Prostate gland (tissue), 2 donors: Measurements from ENCODE around the gene TCF7L2. TPM values are rescaled to one million over a fixed set of nuclear protein-coding genes. Genes with fewer than 3 reads are reported as not detected.

ENCODE experiments used
- DNase-seq: peaks from one replicate; pipeline ENCODE4 v3.0.0-alpha.2; 2019; ENCODE audit warnings: low spot score
- H3K27ac ChIP-seq, 2 donors: fragments of 200-600 bp; sonication (generic); 2 replicates each; pipeline ENCODE4 v1.5.1; 2017 to 2019
- H3K27me3 ChIP-seq: fragments of 200-600 bp; sonication (generic); replicated peaks from 2 replicates; pipeline ENCODE4 v1.5.1; 2019; ENCODE audit not compliant: insufficient read depth
- H3K36me3 ChIP-seq, 2 donors: fragments of 200-600 bp; sonication (generic); 1 replicate in 1 of 2; 2 replicates in 1 of 2; pipeline versions ENCODE4 v1.5.1 to v1.8.1; 2017 to 2019
- H3K4me1 ChIP-seq: fragments of 200-600 bp; sonication (generic); replicated peaks from 2 replicates; pipeline ENCODE4 v1.5.1; 2019
- H3K4me3 ChIP-seq, 2 donors: fragments of 200-600 bp; sonication (generic); 2 replicates each; pipeline ENCODE4 v1.5.1; 2017 to 2019
- H3K9me3 ChIP-seq: fragments of 200-600 bp; sonication (generic); 2 replicates; pipeline ENCODE4 v1.5.1; 2017
- POLR2A ChIP-seq: fragments of 450-650 bp; IDR thresholded peaks from one replicate; pipeline ENCODE4 v1.6.1; 2016; ENCODE audit warnings: antibody characterized with exemption, mild to moderate bottlenecking
- POLR2AphosphoS5 ChIP-seq: sonication (generic); formaldehyde crosslinking; IDR thresholded peaks from one replicate; pipeline ENCODE4 v1.6.1; 2017; ENCODE audit warnings: antibody characterized with exemption
- WGBS: methylation state at CpG from one replicate; pipeline ENCODE4 v1.1.5; 2018; 5-methylcytosine and 5-hydroxymethylcytosine counted together
- intact Hi-C: fragments of 100-400 bp; cut with DNase I; formaldehyde crosslinking; loops from one replicate; pipeline ENCODE4 v1.14.2; 2022
- total RNA-seq, 2 donors: library from RNA; depleted of rRNA; stranded (reverse); fragments of >200 nt; gene quantifications; one replicate each; pipeline ENCODE4 v1.1.0, GENCODE V29; 2016
- TF ChIP-seq, protein P1 (sequence below), 4 experiments: fragments of 200-600 bp in 2 of 4; fragments of 450-650 bp in 2 of 4; sonication (generic) in 2 of 4; IDR thresholded peaks; 1 replicate in 3 of 4; 2 replicates in 1 of 4; pipeline ENCODE4 v1.5.1; 2016 to 2019; ENCODE audit warnings: antibody characterized with exemption in 4 of 4, mild to moderate bottlenecking in 2 of 4, moderate library complexity in 2 of 4

Gene TCF7L2
- total RNA-seq, 2 donors from 2014 or later, result 9.8 to 29.8 TPM

DNA sequence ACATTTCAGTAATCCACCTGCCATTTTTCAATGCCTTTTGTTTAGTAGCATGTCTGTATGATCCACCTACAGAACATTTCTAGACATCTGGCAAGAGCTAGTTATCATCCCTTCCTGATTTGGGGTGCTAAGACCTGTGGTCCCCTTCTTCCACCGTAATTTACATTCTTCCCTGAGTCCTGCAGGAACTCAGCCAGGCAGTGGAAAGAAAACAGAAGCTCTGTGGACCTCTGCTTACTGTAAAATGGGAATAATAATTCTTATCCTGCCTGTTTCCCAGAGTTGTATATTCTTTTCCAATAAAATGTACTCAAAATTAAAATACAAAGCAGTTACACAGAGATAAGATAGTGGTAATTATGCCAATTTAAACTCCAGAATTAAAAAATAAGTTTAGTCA, 126.9 kb downstream of the TCF7L2 start:
- Histone ChIP-seq H3K9me3 (no peaks in the 10 kb centered on the region), H3K36me3 (no peaks in the 10 kb centered on the region), H3K27me3 (no peaks in the 10 kb centered on the region), H3K27ac (no peak overlapping the region), H3K4me1 (no peaks in the 10 kb centered on the region), H3K4me3 (no peak overlapping the region)
- 35% methylated on average over 1 of the region's 1 CpG for WGBS
- intact Hi-C loops, result no loop called here
- TF ChIP-seq POLR2A, result no peak
- TF ChIP-seq, protein P1, sequence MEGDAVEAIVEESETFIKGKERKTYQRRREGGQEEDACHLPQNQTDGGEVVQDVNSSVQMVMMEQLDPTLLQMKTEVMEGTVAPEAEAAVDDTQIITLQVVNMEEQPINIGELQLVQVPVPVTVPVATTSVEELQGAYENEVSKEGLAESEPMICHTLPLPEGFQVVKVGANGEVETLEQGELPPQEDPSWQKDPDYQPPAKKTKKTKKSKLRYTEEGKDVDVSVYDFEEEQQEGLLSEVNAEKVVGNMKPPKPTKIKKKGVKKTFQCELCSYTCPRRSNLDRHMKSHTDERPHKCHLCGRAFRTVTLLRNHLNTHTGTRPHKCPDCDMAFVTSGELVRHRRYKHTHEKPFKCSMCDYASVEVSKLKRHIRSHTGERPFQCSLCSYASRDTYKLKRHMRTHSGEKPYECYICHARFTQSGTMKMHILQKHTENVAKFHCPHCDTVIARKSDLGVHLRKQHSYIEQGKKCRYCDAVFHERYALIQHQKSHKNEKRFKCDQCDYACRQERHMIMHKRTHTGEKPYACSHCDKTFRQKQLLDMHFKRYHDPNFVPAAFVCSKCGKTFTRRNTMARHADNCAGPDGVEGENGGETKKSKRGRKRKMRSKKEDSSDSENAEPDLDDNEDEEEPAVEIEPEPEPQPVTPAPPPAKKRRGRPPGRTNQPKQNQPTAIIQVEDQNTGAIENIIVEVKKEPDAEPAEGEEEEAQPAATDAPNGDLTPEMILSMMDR (IDR thresholded peaks at IDR 0.05), result no peak
- no peak for TF ChIP-seq POLR2AphosphoS5
- DNase-seq, result no peak

DNA sequence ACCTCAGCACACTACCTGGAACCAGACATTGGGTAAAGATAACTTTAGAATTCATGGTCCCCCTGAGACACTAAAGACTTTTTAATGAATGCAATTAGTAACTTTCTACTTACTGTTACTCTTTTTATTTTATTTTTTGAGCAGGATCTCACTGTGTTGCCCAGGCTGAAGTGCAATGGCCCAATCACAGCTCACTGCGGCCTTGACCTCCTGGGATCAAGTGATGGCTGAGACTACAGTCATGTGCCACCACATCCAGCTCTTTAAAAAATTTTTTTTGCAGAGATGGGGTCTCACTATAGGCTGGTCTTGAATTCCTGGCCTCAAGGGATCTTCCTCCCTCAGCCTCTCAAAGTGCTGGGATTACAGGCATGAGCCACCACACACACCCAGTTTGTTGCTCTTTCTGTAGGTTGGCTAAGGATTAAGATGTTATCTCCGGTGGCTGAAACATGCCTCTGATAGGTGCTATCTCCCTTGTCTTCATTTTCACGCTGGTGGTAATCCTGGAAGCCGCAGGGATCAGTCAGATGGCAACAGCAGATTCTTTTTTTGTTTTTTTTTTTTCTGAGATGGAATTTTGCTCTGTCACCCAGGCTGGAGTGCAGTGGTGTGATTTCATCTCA, 128.3 kb downstream of the TCF7L2 start:
- intact Hi-C loops, result no loop called here
- H3K4me3 ChIP-seq, result no peak overlapping the region
- WGBS, result 94% methylated on average over 4 of the region's 4 CpGs
- H3K36me3 ChIP-seq, result no peaks in the 10 kb centered on the region
- no peak for DNase-seq
- TF ChIP-seq POLR2AphosphoS5 (no peak), POLR2A (no peak)
- TF ChIP-seq, protein P1 (IDR thresholded peaks at IDR 0.05), result no peak
- no peaks in the 10 kb centered on the region for H3K4me1 ChIP-seq
- no peaks in the 10 kb centered on the region for H3K27me3 ChIP-seq
- no peak overlapping the region for H3K27ac ChIP-seq
- no peaks in the 10 kb centered on the region for H3K9me3 ChIP-seq

GRCh38 chr10:113080061-113080924, 130.2 kb downstream of the TCF7L2 start:
- intact Hi-C loops, result no loop called here
- Histone ChIP-seq H3K4me1 (no peaks in the 10 kb centered on the region), H3K9me3 (no peaks in the 10 kb centered on the region), H3K36me3 (no peaks in the 10 kb centered on the region), H3K4me3 (no peak overlapping the region), H3K27ac (no peak overlapping the region), H3K27me3 (no peaks in the 10 kb centered on the region)
- no peak for DNase-seq
- WGBS, result 81% methylated on average over 8 of the region's 8 CpGs
- TF ChIP-seq, protein P1 (IDR thresholded peaks at IDR 0.05), result no peak
- TF ChIP-seq POLR2AphosphoS5 (no peak), POLR2A (no peak)

DNA sequence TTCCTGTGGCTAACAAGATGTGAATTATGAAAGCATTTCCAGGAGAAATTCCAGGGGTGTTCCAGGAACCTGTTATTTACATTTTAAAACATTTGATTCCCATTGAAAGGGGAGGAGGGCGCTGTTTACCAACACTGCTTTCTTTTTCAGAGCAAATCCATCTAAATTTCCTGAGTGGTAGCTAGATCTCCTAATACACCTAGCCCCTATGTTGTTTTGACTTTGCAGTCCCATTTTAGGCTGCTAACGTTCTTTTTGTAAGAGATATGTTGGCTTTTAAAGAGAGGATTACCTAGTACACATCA, 130.8 kb downstream of the TCF7L2 start:
- intact Hi-C loops, result no loop called here
- H3K27me3 ChIP-seq, result no peaks in the 10 kb centered on the region
- no peak for DNase-seq

More for the DNA sequence above, 130.8 kb downstream of the TCF7L2 start:
- Histone ChIP-seq H3K9me3 (no peaks in the 10 kb centered on the region), H3K4me1 (no peaks in the 10 kb centered on the region), H3K36me3 (no peaks in the 10 kb centered on the region), H3K27ac (no peak overlapping the region), H3K4me3 (no peak overlapping the region)
- WGBS, result 71% methylated on average over 2 of the region's 2 CpGs
- TF ChIP-seq, protein P1 (IDR thresholded peaks at IDR 0.05), result no peak
- TF ChIP-seq POLR2AphosphoS5 (no peak), POLR2A (no peak)
